Testis (tissue), 2 donors: ENCODE results near the gene NPFF.

Experiments
- CTCF ChIP-seq, 3 experiments: fragments of 450-650 bp in 2 of 3; fragments of 200-600 bp in 1 of 3; sonication (generic) in 1 of 3; IDR thresholded peaks; one replicate each; pipeline ENCODE4 v1.5.1; 2016 to 2019; ENCODE audit warnings: antibody characterized with exemption in 3 of 3, mild to moderate bottlenecking in 2 of 3, moderate library complexity in 1 of 3
- POLR2A ChIP-seq: fragments of 450-650 bp; IDR thresholded peaks from one replicate; pipeline ENCODE4 v1.6.1; 2017; ENCODE audit warnings: antibody characterized with exemption, mild to moderate bottlenecking, moderate library complexity

- no peak for TF ChIP-seq CTCF (IDR thresholded peaks at IDR 0.05)
- no peak for TF ChIP-seq POLR2A
Observed at GRCh38 chr12:53502331-53502730, 5.0 kb downstream of the NPFF start.
